SK-N-SH treated with all-trans-retinoic acid at 6 μM for 48 hours (cell line): Measurements from ENCODE around the gene VEGFB.

Experiments
- ESRRG ChIP-seq: fragments of 250-450 bp; sonication (Bioruptor Pico); IDR thresholded peaks from 2 replicates; pipeline ENCODE4 v1.6.1; 2021; ENCODE audit warnings: mild to moderate bottlenecking
- SNAI2 ChIP-seq: fragments of 250-450 bp; sonication (Bioruptor Pico); IDR thresholded peaks from 2 replicates; pipeline ENCODE4 v1.5.0; 2020; ENCODE audit warnings: mild to moderate bottlenecking, moderate library complexity
- TCF4 ChIP-seq: fragments of 250-450 bp; sonication (Bioruptor Pico); IDR thresholded peaks from 2 replicates; pipeline ENCODE4 v1.8.0; 2021; ENCODE audit warnings: mild to moderate bottlenecking, moderate library complexity, borderline replicate concordance
- TOX ChIP-seq: fragments of 250-450 bp; sonication (Bioruptor Pico); IDR thresholded peaks from 2 replicates; pipeline ENCODE4 v1.8.0; 2021; ENCODE audit warnings: mild to moderate bottlenecking, moderate library complexity, borderline replicate concordance
- ZC3H10 ChIP-seq: fragments of 250-450 bp; sonication (Bioruptor Pico); IDR thresholded peaks from 2 replicates; pipeline ENCODE4 v1.5.1; 2021; ENCODE audit warnings: mild to moderate bottlenecking, moderate library complexity
- ZNF8 ChIP-seq: fragments of 450-650 bp; formaldehyde crosslinking; IDR thresholded peaks from 2 replicates; pipeline ENCODE4 v1.5.0; 2020; ENCODE audit warnings: mild to moderate bottlenecking, moderate library complexity
- TF ChIP-seq, protein P1 (sequence below): fragments of 250-450 bp; sonication (Bioruptor Pico); IDR thresholded peaks from 2 replicates; pipeline ENCODE4 v1.5.0; 2020; ENCODE audit warnings: mild to moderate bottlenecking, moderate library complexity
- TF ChIP-seq, protein P2 (sequence below): fragments of 250-450 bp; sonication (Bioruptor Pico); IDR thresholded peaks from 2 replicates; pipeline ENCODE4 v1.8.0; 2020; ENCODE audit warnings: mild to moderate bottlenecking, moderate library complexity, borderline replicate concordance

DNA sequence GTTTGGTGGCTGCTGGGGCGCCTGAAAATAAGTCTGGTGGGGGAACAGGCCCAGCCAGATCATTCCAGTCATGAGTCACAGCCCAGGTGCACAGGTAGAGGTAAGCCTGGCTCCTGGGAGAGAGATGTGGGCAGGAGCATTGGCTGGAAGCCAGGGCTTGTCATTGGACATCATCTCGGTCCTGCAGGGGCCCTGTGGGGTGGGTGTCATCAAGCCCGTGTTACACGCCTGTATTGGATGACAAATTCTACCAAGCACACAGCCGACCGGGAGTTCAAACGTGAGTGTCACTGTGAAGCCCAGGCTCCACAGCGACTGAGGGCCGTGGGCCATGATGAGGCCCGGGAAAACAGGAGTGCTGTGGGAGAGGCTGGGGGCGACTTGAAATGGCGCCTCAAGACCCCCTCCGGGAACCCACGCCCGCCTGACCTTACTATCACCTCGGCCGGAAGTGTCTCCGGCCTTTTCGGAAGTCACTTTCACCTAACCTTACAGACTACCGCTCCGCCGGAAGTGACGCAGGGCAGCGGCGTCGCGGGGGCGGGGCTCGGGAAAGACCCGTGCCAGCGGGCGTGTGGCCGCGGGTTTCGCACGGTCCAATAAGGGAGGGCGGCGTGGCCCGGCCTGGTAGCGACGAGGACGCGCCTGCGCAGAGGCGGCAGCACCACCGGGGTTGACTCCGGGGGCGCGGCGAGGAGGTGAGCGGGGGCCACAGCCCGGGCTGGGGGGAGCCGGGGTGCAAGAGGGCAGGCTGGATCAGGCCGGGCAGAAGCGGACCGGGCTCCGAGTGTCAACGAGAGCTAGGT is 6.3 kb downstream of the VEGFB start, which contains the start of gene FKBP2:
- TF ChIP-seq ESRRG (CRISPR knock-in tag), result no peak
- no peak for TF ChIP-seq TOX (CRISPR knock-in tag)
- TF ChIP-seq, protein P1, sequence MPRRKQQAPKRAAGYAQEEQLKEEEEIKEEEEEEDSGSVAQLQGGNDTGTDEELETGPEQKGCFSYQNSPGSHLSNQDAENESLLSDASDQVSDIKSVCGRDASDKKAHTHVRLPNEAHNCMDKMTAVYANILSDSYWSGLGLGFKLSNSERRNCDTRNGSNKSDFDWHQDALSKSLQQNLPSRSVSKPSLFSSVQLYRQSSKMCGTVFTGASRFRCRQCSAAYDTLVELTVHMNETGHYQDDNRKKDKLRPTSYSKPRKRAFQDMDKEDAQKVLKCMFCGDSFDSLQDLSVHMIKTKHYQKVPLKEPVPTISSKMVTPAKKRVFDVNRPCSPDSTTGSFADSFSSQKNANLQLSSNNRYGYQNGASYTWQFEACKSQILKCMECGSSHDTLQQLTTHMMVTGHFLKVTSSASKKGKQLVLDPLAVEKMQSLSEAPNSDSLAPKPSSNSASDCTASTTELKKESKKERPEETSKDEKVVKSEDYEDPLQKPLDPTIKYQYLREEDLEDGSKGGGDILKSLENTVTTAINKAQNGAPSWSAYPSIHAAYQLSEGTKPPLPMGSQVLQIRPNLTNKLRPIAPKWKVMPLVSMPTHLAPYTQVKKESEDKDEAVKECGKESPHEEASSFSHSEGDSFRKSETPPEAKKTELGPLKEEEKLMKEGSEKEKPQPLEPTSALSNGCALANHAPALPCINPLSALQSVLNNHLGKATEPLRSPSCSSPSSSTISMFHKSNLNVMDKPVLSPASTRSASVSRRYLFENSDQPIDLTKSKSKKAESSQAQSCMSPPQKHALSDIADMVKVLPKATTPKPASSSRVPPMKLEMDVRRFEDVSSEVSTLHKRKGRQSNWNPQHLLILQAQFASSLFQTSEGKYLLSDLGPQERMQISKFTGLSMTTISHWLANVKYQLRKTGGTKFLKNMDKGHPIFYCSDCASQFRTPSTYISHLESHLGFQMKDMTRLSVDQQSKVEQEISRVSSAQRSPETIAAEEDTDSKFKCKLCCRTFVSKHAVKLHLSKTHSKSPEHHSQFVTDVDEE (CRISPR knock-in tag), result no peak
- no peak for TF ChIP-seq ZC3H10
- TF ChIP-seq, protein P2, sequence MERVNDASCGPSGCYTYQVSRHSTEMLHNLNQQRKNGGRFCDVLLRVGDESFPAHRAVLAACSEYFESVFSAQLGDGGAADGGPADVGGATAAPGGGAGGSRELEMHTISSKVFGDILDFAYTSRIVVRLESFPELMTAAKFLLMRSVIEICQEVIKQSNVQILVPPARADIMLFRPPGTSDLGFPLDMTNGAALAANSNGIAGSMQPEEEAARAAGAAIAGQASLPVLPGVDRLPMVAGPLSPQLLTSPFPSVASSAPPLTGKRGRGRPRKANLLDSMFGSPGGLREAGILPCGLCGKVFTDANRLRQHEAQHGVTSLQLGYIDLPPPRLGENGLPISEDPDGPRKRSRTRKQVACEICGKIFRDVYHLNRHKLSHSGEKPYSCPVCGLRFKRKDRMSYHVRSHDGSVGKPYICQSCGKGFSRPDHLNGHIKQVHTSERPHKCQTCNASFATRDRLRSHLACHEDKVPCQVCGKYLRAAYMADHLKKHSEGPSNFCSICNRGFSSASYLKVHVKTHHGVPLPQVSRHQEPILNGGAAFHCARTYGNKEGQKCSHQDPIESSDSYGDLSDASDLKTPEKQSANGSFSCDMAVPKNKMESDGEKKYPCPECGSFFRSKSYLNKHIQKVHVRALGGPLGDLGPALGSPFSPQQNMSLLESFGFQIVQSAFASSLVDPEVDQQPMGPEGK (CRISPR knock-in tag), result peak; percentile 79
- no peak for TF ChIP-seq SNAI2 (CRISPR knock-in tag)
- TF ChIP-seq TCF4 (CRISPR knock-in tag), result no peak
- TF ChIP-seq ZNF8 (CRISPR knock-in tag), result no peak
